ENCODE data around the gene NPR3. TPM values are rescaled to one million over a fixed set of nuclear protein-coding genes. Genes with fewer than 3 reads are reported as not detected.

Gene NPR3
- total and polyA plus RNA-seq, 10 donors: 0.30 to 52.4 (median 14.3) TPM

GRCh38 chr5:32711362-32711680, 200 bp downstream of the NPR3 start:
- peak overlapping the region; percentile 38 to 85 (median 58) for H3K4me3 ChIP-seq
- H3K9me3 ChIP-seq: no peaks in the 10 kb centered on the region
- 1 to 3% (median 1%) methylated on average over 10 of the region's 10 CpGs for WGBS, 5 donors
- intact Hi-C loops (cut with DNase I; ENCODE audit: low total_unique reads): no loop called here
- TF ChIP-seq CTCF (IDR thresholded peaks at IDR 0.05 in 8 of 11, conservative IDR thresholded peaks at IDR 0.05 in 3 of 11): no peak
- TF ChIP-seq POLR2A (IDR thresholded peaks at IDR 0.05): no peak
- no peak for TF ChIP-seq POLR2AphosphoS5 (IDR thresholded peaks at IDR 0.05)
- H3K36me3 ChIP-seq: no peaks in the 10 kb centered on the region
- H3K27me3 ChIP-seq (replicated peaks in 1 of 7): peaks cover 0 to 75% (median 33%) of the 10 kb centered on the region in 7 donors
- peak overlapping the region in 4 of 8 donors; percentile 34 to 75 (median 49) for H3K27ac ChIP-seq
- peaks cover 15 to 66% (median 53%) of the 10 kb centered on the region in 6 donors for H3K4me1 ChIP-seq
- DNase-seq: no peak

GRCh38 chr5:32711681-32712480, 760 bp downstream of the NPR3 start:
- no peak for DNase-seq

GRCh38 chr5:32712481-32713360, 1.6 kb downstream of the NPR3 start:
- peaks cover 0 to 5% (median 0%) of the 10 kb centered on the region in 8 donors for H3K9me3 ChIP-seq
- no peak for TF ChIP-seq POLR2A (IDR thresholded peaks at IDR 0.05)
- TF ChIP-seq CTCF (IDR thresholded peaks at IDR 0.05 in 8 of 11, conservative IDR thresholded peaks at IDR 0.05 in 3 of 11): peak in 1 of 11 experiments; percentile 18
- no peak for TF ChIP-seq POLR2AphosphoS5 (IDR thresholded peaks at IDR 0.05)
- H3K4me1 ChIP-seq: peaks cover 15 to 66% (median 53%) of the 10 kb centered on the region in 6 donors
- intact Hi-C loops (cut with DNase I; ENCODE audit: low total_unique reads): no loop called here
- 1 to 5% (median 2%) methylated on average over 52 to 56 of the region's 56 CpGs for WGBS, 5 donors
- no peaks in the 10 kb centered on the region for H3K36me3 ChIP-seq
- peaks cover 0 to 73% (median 33%) of the 10 kb centered on the region in 7 donors for H3K27me3 ChIP-seq (replicated peaks in 1 of 7)
- peak overlapping the region; percentile 38 to 85 (median 58) for H3K4me3 ChIP-seq
- DNase-seq: no peak
- peak overlapping the region in 2 of 8 donors; percentile 40 to 58 for H3K27ac ChIP-seq

More at GRCh38 chr5:32711681-32712480, 760 bp downstream of the NPR3 start:
- intact Hi-C loops (cut with DNase I; ENCODE audit: low total_unique reads): no loop called here
- no peaks in the 10 kb centered on the region for H3K9me3 ChIP-seq
- peaks cover 0 to 73% (median 33%) of the 10 kb centered on the region in 7 donors for H3K27me3 ChIP-seq (replicated peaks in 1 of 7)
- H3K27ac ChIP-seq: peak overlapping the region in 6 of 8 donors; percentile 34 to 75 (median 44)
- 2 to 7% (median 2%) methylated on average over 56 to 76 of the region's 76 CpGs for WGBS, 5 donors
- peaks cover 15 to 66% (median 53%) of the 10 kb centered on the region in 6 donors for H3K4me1 ChIP-seq
- peak overlapping the region; percentile 38 to 85 (median 58) for H3K4me3 ChIP-seq
- H3K36me3 ChIP-seq: no peaks in the 10 kb centered on the region
- TF ChIP-seq POLR2AphosphoS5 (IDR thresholded peaks at IDR 0.05): peak in 2 of 3 donors; percentile 18 to 27
- no peak for TF ChIP-seq CTCF (IDR thresholded peaks at IDR 0.05 in 8 of 11, conservative IDR thresholded peaks at IDR 0.05 in 3 of 11)
- TF ChIP-seq POLR2A (IDR thresholded peaks at IDR 0.05): no peak

All from spleen (tissue), 11 donors.